Measurements from ENCODE around the gene PPP1R13B.
A peak's percentile ranks its signal among the peaks of the same experiment; 100 is the strongest.

The PPP1R13B gene

DNA sequence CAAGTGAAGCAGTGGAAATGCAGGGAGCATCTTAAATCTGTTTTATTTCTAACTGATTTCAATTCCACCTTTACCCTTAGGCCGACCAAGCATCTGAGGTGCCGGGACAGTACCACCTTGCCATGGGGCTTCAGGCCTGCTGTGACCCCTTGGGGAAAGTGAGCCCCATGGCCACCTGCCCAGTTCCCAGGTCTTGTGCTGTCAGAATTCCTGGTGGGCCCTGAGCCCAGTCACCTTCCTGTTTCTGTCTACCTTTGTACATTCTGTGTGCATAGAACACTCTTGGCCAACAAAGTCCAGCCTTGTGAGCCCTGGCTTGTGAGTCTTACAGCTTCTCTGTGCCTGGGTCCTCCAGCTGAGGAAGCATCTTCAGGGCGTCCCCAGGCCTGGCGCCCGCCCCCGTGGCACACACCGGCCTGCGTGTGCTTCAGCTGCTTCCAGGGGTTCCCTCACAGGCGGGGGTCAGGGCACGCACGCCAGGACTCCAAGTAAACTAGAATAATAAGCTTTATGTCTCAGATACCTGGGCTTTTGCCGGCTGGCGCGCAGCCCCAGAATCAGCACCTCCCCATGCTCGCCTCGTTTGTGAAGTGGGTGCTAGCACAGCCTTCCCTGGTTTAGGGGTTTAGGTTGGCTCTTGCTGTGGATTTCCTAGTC, 121.5 kb downstream of the PPP1R13B start:
- no peak for DNase-seq

DNA sequence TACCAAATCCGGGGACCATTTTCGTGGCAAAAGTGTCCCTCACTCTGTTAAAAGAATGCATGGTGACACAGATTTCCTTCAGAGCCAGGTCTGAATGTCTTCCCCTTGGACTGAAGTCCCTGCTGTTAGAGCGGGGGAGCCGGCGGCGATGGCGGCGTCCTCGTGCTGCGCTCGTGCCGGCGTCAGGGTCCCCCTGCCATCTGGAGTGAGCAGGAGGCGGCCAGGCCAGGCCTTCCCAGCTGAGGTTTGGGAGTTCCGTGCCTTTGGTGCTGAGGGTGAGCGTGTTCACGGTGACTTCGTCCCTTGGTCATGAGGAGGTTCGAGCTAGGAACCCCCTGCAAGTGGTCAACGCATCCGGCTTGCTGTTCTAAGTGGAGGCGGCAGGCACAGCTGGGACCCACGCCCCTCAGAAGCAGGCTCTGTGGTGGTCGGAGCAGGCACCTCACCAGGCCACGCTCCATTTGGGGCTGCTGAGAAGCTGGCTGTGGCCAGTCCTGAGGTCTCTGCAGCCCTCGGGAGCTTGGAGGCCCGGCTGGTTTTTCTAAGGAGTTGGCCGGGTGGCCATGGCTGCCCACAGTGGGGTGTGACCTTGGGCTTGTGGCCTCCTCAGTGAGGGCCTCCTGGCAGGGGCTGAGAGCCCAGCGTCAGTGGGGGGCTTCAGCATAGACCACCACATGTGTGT, 122.2 kb downstream of the PPP1R13B start:
- DNase-seq: no peak

DNA sequence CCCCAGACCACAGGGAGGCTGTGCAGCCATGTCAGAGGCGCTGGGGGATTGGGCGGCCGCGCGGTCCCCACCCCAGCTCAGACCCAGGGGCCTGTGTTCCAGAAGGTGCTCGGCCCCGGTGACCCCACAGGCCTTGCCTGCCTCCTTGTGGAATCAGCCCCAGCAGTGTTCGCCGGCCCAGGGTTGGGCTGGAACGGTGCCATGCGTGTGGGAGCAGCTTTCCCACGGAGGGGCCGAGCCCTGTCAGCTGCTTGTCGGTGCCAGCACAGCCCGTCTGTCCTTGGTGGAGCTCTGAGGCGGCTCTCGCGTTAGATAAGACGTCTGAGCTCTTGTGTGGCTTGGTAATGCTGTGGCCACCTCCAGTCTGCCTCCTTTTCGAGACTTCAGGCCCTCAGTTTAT, 123.3 kb downstream of the PPP1R13B start:
- DNase-seq: no peak

DNA sequence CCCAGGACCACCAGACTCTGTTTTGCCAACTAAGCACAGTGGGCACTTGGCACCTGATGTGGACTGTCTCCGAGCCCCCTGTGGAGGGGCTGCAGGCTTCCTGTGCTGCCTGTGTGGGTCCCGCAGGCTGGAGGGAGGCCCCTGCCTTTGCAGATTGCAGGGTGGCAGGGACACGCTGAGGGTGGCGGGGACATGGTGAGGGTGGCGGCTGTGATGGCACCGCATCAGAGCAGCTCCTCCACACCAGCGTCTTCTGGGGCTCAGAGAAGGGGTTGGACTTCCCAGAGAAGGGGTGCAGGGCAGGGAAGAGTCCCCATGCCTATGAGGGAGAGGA, 123.7 kb downstream of the PPP1R13B start:
- no peak for DNase-seq

DNA sequence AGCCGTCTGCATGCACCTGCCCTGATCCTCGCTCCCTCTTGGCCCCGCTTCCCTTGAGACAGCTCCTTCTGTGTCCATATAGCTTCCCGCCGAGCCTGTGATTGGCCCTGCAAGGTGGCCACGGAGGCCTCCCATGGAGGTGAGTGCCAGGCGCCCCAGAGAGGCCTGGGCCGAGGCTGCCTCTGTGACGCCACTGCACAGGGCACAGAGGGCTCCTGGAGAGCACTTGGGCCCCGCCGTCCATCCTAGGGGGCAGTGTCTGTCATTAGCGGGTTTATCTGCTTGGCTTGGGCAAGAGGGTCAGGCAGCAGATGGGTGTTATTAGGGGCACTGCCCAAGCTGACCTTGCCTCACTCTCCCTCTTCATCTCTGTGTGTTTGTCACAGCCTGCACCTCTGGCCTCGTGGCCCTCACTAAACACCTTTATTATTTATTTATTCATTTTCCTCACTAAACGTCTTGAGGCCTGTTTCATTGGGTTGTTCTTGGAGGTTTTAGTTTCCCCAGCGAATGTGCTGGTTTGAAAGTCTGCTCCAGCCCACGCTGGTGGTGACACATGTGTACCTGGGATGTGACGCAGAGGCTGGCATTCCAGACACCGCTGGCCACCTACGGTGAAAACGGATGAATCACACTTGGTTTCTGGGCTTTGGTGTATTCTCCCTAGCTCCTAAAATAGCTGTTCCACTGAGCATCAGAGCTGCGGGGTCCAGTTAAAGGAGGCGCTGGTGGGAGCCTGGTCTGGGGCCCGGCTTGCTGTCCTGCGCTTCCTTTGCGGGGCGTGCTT, 125.8 kb downstream of the PPP1R13B start:
- DNase-seq: no peak

DNA sequence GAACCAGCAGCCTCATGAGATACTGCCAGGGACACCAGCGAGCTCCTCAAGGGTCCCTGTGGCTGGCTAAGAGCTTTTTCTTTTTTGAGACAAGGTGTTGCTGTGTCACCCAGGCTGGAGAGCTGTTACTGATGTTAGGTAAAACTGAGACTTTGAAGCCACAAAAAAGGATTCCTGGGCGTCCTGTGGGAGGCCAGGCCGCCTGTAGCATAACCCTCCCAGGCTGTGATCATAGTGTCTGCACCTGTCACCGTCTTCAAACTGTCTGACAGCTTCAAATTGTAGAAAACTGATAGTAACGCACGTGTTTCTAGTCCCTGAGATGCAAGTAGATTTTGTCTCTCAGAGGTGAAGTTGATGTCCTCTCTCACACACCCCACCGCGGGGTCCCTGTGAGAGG, 127.6 kb downstream of the PPP1R13B start:
- no peak for DNase-seq

DNA sequence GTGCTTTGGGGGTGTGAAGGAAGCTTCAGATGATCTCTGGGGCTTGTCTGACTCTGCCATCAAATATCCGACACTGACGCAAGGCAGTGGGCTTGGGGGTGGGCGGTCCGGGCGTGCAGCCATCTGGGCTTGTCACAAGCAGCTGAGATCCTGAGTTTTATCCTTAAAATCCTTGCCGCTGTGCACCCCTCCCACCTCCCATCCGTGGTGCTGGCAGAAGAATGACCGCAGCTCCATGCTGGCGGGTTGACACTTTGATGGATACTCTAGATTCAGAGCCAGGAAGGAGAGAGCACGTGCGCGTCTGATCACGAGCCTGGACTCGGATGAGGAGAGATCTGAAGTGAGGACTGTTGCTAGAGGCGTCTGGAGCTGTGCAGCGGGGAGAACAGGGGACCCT, 128.8 kb downstream of the PPP1R13B start:
- no peak for DNase-seq

DNA sequence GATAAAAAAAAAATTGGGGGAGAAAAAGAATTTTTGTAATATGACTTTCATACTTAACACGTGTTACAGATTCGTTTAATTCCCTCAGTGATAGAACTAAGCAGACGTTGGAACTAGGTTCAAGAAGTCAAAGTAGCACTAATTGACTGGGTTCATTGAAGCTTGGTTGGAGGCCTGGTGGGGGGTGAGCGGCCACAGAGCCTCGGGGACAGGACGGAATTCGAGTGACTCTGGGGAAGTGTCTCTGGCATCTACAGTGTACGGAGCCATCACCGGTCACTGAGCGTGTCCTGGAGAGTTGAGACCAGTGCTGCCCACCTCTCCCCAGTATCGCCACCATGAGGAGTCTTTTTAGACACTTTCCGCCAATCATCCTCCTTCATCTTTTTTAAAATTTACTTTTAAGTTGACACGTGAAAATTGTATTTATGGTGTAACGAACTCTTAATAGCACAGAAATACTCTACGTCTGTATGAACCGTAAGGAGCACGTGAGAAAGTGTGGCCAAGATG, 130.4 kb downstream of the PPP1R13B start:
- DNase-seq: no peak

DNA sequence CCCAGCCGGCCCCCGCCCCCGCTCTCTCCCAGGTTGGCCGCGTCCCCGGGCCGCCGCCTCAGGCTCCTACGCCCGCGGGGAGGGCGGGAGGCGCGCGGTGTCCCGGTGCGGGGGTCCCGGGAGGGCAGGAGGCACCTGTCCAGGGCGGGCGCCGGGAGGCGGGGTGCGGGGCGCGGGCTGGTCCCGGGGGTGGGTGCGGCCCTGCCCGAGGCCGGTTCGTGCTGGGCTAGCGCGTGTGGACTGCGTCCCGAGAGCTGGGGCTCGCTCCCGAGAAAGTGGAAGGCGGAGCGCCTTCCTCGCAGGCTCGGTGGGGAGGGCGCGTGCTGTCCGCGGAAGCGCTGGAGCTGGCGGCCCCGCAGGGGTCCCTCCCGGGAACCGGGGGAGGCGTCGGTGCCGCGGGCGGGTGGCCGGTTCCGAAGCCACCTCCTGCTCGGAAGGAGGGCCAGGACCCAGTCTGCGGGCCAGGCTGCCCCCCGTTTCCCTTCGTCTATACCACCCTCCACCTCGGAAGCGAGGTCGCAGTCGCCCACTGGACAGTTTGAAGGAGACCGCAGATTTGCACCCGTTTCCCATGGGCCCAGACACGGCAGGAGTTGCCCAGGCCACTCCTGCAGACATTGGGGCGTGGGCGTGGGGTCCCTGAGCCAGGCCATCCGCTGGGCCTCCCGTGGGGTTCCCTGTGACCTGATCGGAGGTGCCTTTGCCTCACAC, 131.1 kb downstream of the PPP1R13B start:
- DNase-seq: no peak

DNA sequence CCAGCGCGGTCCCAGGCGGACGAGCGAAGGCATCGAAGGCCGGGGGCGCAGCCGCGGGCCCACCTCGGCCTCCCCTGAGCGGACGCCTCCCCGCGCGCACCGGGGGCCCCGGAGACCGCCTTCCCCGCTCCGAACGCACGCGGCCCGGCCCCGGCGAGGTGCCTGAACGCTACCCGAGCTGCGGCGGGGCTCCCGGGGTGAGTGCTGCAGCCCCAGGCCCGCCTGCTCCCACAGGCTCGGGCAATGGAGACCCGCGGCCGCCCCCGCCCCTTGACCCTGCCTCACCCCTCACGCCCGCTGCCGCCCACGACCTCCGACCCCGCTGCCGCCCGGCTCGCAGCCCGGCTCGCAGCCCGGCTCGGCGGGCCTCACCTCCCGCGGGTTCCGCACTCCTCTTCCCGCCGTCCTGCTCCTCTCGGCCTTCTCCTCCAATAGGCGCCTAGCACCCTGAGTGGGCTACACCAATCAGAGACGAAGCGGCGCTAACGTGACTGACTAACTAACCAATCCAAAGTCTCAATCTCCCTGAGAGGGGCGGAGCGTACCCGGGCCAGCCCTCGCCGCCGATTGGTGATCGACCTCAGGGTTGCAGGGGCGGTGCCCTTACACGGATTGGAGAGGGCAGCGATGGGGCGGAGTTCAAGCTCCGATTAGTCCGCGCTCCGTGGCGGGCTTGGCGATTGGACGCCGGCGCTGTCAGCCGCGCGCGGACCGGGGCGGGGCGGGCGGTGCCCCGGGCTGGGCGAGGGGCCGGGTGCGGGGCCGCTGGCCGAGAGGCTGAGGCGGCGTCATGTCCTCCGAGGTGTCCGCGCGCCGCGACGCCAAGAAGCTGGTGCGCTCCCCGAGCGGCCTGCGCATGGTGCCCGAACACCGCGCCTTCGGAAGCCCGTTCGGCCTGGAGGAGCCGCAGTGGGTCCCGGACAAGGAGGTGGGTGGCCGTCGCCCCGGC, 132.0 kb downstream of the PPP1R13B start, which contains the start of the genes XRCC3 and ZFYVE21:
TSS of gene XRCC3 (minus strand) at position 400 of the 949 bp plus-strand sequence. CDS start 4,364 bp downstream, outside the sequence.
TSS of gene ZFYVE21 (plus strand) at position 759 of the 949 bp plus-strand sequence. CDS start at position 791, 32 bp downstream.
- peak; percentile 100 for DNase-seq

DNA sequence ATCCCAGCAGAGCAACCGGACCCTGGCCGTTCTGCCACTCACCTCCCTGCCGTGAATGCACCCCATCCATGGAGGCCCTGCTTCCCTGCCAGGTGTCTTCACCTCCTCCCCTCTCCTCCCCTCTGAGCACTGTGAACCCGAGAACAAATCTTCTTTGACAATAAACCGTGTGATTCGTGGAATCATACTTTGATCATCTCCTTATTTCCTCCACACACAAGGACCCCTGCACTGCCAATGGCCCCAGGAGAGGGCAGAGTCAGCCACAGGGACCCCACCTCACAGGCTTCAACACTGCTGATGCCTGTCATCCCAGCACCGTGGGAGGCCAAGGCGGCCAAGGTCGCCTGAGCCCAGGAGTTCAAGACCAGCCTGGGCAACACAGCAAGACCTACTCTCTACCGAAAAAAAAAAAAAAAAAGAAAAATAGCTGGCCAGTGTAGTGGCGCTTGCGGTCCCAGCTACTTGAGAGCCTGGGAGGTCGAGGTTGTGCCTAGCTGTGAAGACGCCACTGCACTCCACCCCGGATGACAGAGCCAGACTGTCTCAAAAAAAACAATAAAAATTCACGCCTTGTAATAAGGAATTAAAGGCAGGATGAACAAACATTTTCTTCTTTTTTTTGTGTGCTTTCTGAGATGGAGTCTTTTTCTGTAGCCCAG, 133.2 kb downstream of the PPP1R13B start:
- DNase-seq: no peak

DNA sequence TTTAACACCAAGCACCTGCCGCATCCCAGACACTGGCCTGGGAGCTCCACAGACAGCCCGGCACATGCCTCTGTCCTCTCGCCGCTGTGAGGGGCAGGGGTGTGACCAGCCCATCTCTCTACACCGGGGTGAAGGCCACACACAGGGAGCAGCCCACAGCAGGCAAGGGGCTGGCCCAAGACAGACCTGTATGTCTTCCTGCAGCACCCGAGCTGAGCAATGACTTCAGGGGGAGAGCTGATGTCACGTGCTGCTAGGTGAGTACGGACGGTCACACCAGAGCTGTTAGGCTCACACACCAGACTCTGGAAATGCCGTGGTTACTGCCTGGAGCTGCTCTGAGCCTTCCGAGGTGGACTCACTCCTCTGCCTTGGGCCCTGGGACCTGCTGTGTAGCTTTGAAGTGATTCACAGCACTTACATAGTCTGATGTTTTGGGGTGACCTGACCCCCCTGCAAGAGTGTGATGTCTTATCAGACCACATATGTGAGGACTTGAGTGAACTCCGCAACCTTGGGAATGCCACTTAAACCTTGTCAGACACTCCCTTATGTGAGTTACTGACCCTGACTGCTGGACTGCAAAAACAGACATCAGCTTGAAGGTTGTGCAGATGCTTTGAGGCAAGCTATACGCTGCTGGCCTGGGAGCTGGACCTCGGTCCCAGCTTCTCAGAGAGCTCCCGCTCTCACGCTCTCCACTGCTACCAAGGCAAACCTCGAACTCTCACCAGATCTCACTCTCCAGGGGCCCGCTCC, 133.9 kb downstream of the PPP1R13B start:
- DNase-seq: no peak

DNA sequence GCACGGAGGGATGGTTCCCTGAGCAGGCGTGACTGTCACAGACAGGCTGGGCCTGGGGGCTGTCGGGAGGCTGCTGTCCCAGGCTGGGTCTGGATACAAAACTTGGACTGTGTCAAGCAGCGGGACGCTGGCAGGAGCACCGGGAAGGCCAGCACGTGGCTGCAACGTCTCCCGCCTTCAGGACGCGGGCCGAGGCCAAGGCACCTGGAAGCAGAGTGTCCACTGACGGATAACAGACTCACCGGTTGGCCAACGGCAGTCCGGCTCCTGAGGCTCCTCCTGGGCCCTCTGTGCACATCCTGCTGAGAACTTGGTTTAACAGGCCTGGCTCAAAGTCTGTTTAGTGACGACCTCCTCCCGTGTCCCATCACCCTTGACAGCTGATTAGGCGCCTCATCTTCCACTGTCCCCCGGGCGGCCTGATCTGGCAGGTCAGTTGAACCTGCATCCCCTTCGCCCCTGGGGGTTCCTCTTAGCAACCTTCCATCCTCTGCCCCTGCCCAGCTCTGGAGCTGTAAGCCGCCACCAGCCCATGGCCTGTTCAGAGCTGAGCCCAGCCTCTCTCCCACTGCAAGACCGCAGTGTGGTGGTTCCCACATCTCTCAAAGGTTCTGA, 134.6 kb downstream of the PPP1R13B start:
- DNase-seq: no peak

DNA sequence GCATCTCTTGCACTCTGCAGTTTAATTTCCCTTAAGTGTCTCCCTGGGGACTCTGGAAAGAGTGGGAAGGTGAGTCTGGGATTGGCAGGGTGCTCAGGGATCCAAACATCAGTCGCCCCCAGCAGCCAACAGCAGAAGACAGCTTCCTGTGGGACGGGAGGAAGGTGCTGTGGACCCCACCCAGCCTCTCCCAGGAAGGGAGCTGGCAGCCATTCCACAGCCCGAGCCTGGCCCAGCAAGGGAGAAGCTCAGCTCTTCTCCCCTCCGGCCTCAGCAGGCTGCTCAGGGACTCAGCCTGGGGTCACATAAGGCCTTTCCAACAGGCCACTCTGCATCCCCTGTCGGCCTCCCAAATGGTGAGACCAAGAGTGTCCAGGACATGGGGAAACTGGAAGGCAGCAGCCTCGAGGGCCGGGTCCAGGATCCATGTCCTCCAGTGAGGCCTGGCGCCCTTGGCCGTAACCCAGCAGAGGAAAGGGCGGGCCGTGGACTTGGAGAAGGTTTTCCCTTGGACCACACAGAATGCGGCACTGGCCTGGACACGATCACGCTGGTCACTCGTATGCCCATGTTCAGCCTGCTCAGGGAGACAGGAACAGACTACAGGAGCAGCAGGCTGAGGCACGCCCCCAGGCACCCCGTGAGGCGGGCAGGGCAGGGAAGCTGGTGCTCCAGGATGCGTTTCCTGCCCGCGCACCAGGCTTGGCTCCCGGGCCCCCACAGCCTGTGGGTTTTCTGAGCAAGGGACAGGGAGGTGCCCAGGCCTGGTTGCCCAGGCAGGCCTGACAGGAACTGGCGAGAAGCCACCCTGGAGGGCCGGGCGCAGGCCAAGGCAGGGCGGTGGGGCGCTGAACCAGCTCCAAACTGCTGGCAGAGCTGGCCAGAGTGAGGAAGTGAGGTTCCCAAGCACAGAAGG, 135.6 kb downstream of the PPP1R13B start:
- no peak for DNase-seq

DNA sequence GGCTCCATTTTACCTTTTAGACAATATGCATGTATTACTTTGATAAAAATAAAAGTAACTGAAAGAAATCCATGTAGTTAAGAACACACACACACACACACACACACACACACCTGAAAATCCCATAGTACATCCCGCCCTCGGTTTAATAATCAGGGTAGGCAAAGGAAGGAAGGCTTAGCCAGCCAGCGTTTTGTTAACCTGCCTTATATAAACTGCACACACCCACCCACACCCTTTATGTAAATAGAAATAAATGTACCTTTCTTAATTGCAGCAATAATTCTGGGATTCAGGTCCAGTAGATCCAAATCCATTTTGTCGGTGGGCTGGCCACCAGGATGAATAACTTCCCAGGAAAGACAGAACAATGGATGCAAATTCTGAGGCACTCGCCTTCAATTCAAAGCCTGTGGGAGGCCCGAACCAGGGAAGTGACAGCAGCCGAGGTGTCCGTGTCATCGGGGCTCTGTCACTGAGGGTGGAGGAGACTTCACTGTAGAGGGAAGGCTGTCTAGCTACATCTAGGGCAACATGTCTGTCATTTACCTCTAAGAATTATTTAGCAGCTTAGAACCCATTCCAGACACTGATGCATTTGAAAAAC, 136.5 kb downstream of the PPP1R13B start:
- DNase-seq: no peak

DNA sequence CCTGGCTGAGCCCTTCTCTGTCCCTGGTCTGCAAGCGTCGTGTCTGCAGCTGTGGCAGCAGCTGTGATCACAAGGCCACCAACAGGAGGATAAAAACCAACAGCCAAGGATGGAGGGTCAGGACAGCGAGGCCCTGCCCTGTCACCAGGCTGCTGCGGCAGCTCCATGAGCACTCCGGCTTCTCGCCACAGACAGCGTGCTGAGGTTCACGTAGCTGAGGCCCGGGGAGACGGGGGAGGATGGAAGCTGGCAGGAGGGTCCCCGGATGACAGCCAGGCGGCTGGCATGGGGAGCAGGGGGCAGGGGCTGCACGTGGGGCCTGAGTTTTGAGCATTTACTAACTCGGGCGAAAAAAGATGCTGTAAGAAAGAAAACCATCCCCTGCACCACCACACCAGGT, 137.6 kb downstream of the PPP1R13B start:
- no peak for DNase-seq

DNA sequence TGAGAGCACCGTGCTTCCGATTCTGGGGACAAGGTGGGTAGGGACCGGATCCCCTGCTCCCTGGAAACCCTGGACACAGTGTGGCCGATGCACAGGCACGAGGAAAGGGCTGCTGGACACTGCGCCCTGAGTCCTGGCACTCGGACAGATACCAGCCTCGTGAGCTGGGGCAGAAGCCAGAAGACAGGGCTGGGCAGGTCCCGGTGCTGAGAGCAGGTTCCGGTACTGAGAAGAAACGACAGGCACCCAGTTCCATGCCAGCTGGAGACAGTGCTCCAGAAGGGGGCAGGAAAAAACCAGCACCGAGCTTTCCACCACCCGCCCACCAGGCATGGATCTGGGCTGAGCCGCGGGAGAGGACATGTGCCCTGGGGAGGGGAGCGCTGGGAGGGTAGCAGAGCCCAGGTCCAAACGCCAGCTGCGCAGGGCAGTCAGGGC, 138.6 kb downstream of the PPP1R13B start:
- no peak for DNase-seq

Measured in NCI-H2171 (cell line).